Muscle of leg (tissue), 11 donors: ENCODE measurements around the gene EMID1. TPM values are rescaled to one million over a fixed set of nuclear protein-coding genes. Genes with fewer than 3 reads are reported as not detected.
"Not testable (repeated sequence)": the region's sequence is repeated elsewhere in the genome, so short reads cannot be mapped to it uniquely, and the experiment has no call there.

Source experiments
- DNase-seq: peaks from one replicate; pipeline ENCODE4 v3.0.0; 2013
- H3K27ac ChIP-seq: one replicate; pipeline ENCODE4 v1.5.1; 2013; ENCODE audit warnings: mild to moderate bottlenecking, low read length, control low read depth
- H3K27me3 ChIP-seq: one replicate; pipeline ENCODE4 v1.6.1; 2013; ENCODE audit warnings: low read length; ENCODE audit not compliant: control insufficient read depth, insufficient read depth
- H3K36me3 ChIP-seq: one replicate; pipeline ENCODE4 v1.6.1; 2013; ENCODE audit warnings: low read length; ENCODE audit not compliant: control insufficient read depth, insufficient read depth
- H3K4me1 ChIP-seq: one replicate; pipeline ENCODE4 v1.6.1; 2013; ENCODE audit warnings: low read length; ENCODE audit not compliant: control insufficient read depth, insufficient read depth
- H3K4me3 ChIP-seq: one replicate; pipeline ENCODE4 v1.5.1; 2013; ENCODE audit warnings: low read length, control low read depth
- H3K9me3 ChIP-seq: replicated peaks from 2 replicates; pipeline ENCODE4 v1.6.1; 2013; ENCODE audit warnings: low read depth, low read length; ENCODE audit not compliant: control insufficient read depth
- whole genome bisulfite sequencing: methylation state at CpG from one replicate; pipeline ENCODE4 v1.1.5; 2013; ENCODE audit warnings: missing lambda C conversion rate; ENCODE audit not compliant: insufficient coverage; 5-methylcytosine and 5-hydroxymethylcytosine counted together
- polyA plus RNA-seq, 8 donors: library from polyadenylated mRNA; unstranded; fragments of 120-200 nt; gene quantifications; one replicate each; pipeline versions ENCODE4 v1.2.1 to v1.2.3, GENCODE V29; 2013; ENCODE audit warnings: inconsistent platforms in 1 of 8, low replicate concordance in 1 of 8; ENCODE audit not compliant: insufficient read length in 8 of 8, insufficient read depth in 1 of 8
- total RNA-seq: library from RNA; stranded (reverse); fragments of 120-200 nt; gene quantifications from one replicate; pipeline ENCODE4 v1.2.4, GENCODE V29; 2013

Gene EMID1
- total and polyA plus RNA-seq, 9 donors: 5.2 to 20.4 (median 7.2) TPM

GRCh38 chr22:29247891-29248290 lies 42.2 kb downstream of the EMID1 start:
- WGBS: 95% methylated on average over 3 of the region's 10 CpGs
- not testable (repeated sequence) for DNase-seq

GRCh38 chr22:29251265-29251664 lies 45.6 kb downstream of the EMID1 start:
- no peak overlapping the region for H3K4me3 ChIP-seq
- H3K4me1 ChIP-seq: no peaks in the 10 kb centered on the region
- no peaks in the 10 kb centered on the region for H3K27me3 ChIP-seq
- no peak overlapping the region for H3K27ac ChIP-seq
- H3K36me3 ChIP-seq: no peaks in the 10 kb centered on the region
- 83% methylated on average over 2 of the region's 5 CpGs for whole genome bisulfite sequencing
- no peak for DNase-seq
- no peaks in the 10 kb centered on the region for H3K9me3 ChIP-seq

More at GRCh38 chr22:29247891-29248290, 42.2 kb downstream of the EMID1 start:
- not testable (repeated sequence) for H3K4me1 ChIP-seq, H3K36me3 ChIP-seq, H3K27me3 ChIP-seq, H3K27ac ChIP-seq, H3K4me3 ChIP-seq, H3K9me3 ChIP-seq

- WGBS: 77% methylated on average over 9 of the region's 10 CpGs
- H3K9me3 ChIP-seq: no peaks in the 10 kb centered on the region
- no peak overlapping the region for H3K4me3 ChIP-seq
- no peaks in the 10 kb centered on the region for H3K4me1 ChIP-seq
- no peak for DNase-seq
- H3K27ac ChIP-seq: no peak overlapping the region
- H3K27me3 ChIP-seq: no peaks in the 10 kb centered on the region
- peaks cover 3% of the 10 kb centered on the region for H3K36me3 ChIP-seq
These were observed 46.5 kb downstream of the EMID1 start for GRCh38 chr22:29251981-29252911.

GRCh38 chr22:29253561-29254285 lies 48.0 kb downstream of the EMID1 start:
- DNase-seq: no peak
- Histone ChIP-seq H3K4me1 (no peaks in the 10 kb centered on the region), H3K27ac (no peak overlapping the region), H3K27me3 (no peaks in the 10 kb centered on the region), H3K9me3 (no peaks in the 10 kb centered on the region), H3K36me3 (peaks cover 10% of the 10 kb centered on the region), H3K4me3 (no peak overlapping the region)
- 67% methylated on average over 7 of the region's 14 CpGs for WGBS

GRCh38 chr22:29254286-29254660 lies 48.6 kb downstream of the EMID1 start:
- Histone ChIP-seq H3K36me3 (peaks cover 16% of the 10 kb centered on the region), H3K4me1 (no peaks in the 10 kb centered on the region), H3K9me3 (no peaks in the 10 kb centered on the region), H3K4me3 (no peak overlapping the region), H3K27ac (no peak overlapping the region), H3K27me3 (no peaks in the 10 kb centered on the region)
- no peak for DNase-seq
- WGBS: 54% methylated on average over 2 of the region's 4 CpGs

- H3K27ac ChIP-seq: no peak overlapping the region
- H3K27me3 ChIP-seq: no peaks in the 10 kb centered on the region
- DNase-seq: no peak
- H3K4me1 ChIP-seq: no peaks in the 10 kb centered on the region
- H3K4me3 ChIP-seq: no peak overlapping the region
- WGBS: 92% methylated on average over 10 of the region's 11 CpGs
- H3K9me3 ChIP-seq: no peaks in the 10 kb centered on the region
- peaks cover 24% of the 10 kb centered on the region for H3K36me3 ChIP-seq
These were observed 49.4 kb downstream of the EMID1 start for GRCh38 chr22:29255064-29255621.

GRCh38 chr22:29256606-29257325 lies 51.1 kb downstream of the EMID1 start:
- H3K27me3 ChIP-seq: no peaks in the 10 kb centered on the region
- no peaks in the 10 kb centered on the region for H3K9me3 ChIP-seq
- DNase-seq: no peak
- no peak overlapping the region for H3K27ac ChIP-seq
- WGBS: 82% methylated on average over 2 of the region's 8 CpGs
- peaks cover 30% of the 10 kb centered on the region for H3K36me3 ChIP-seq
- no peaks in the 10 kb centered on the region for H3K4me1 ChIP-seq
- H3K4me3 ChIP-seq: no peak overlapping the region

GRCh38 chr22:29257751-29258181 lies 52.1 kb downstream of the EMID1 start:
- Histone ChIP-seq H3K27me3 (no peaks in the 10 kb centered on the region), H3K9me3 (no peaks in the 10 kb centered on the region), H3K27ac (no peak overlapping the region), H3K4me1 (no peaks in the 10 kb centered on the region), H3K4me3 (no peak overlapping the region), H3K36me3 (peaks cover 30% of the 10 kb centered on the region)
- 71% methylated on average over 7 of the region's 8 CpGs for WGBS
- DNase-seq: no peak

- Histone ChIP-seq H3K27ac (no peak overlapping the region), H3K9me3 (no peaks in the 10 kb centered on the region), H3K4me1 (no peaks in the 10 kb centered on the region), H3K4me3 (no peak overlapping the region), H3K27me3 (no peaks in the 10 kb centered on the region), H3K36me3 (peaks cover 32% of the 10 kb centered on the region)
- 81% methylated on average over 12 of the region's 17 CpGs for WGBS
- DNase-seq: no peak
These were observed 52.9 kb downstream of the EMID1 start for GRCh38 chr22:29258407-29259252.
